ENCODE results near the gene GP5.

GP5 gene

GRCh38 chr3:194424373-194424772 is 25.3 kb upstream of the GP5 start:
- Histone ChIP-seq H3K9ac (ENCODE audit: low read depth, low read length) (no peak overlapping the region), H3K27ac (ENCODE audit: low read length) (no peak overlapping the region), H3K4me3 (ENCODE audit: low read length) (no peak overlapping the region), H3K36me3 (ENCODE audit: insufficient read depth, low read depth, low read length) (peaks cover 84% of the 10 kb centered on the region), H3K27me3 (ENCODE audit: insufficient read depth, low read length) (no peaks in the 10 kb centered on the region), H3K4me1 (ENCODE audit: insufficient read depth, low read length) (no peaks in the 10 kb centered on the region), H3K9me3 (ENCODE audit: insufficient read depth, low read depth, low read length) (no peaks in the 10 kb centered on the region)

- Histone ChIP-seq H3K9ac (ENCODE audit: low read depth, low read length) (no peak overlapping the region), H3K27me3 (ENCODE audit: insufficient read depth, low read length) (no peaks in the 10 kb centered on the region), H3K27ac (ENCODE audit: low read length) (no peak overlapping the region), H3K36me3 (ENCODE audit: insufficient read depth, low read depth, low read length) (peaks cover 85% of the 10 kb centered on the region), H3K9me3 (ENCODE audit: insufficient read depth, low read depth, low read length) (no peaks in the 10 kb centered on the region), H3K4me3 (ENCODE audit: low read length) (no peak overlapping the region), H3K4me1 (ENCODE audit: insufficient read depth, low read length) (no peaks in the 10 kb centered on the region)
Observed at GRCh38 chr3:194423317-194423716, 24.3 kb upstream of the GP5 start.

GRCh38 chr3:194422188-194422587 is 23.1 kb upstream of the GP5 start:
- Histone ChIP-seq H3K27me3 (ENCODE audit: insufficient read depth, low read length) (no peaks in the 10 kb centered on the region), H3K4me3 (ENCODE audit: low read length) (no peak overlapping the region), H3K27ac (ENCODE audit: low read length) (no peak overlapping the region), H3K4me1 (ENCODE audit: insufficient read depth, low read length) (no peaks in the 10 kb centered on the region), H3K9ac (ENCODE audit: low read depth, low read length) (no peak overlapping the region), H3K36me3 (ENCODE audit: insufficient read depth, low read depth, low read length) (peaks cover 81% of the 10 kb centered on the region), H3K9me3 (ENCODE audit: insufficient read depth, low read depth, low read length) (no peaks in the 10 kb centered on the region)

GRCh38 chr3:194418671-194419070 is 19.6 kb upstream of the GP5 start:
- no peaks in the 10 kb centered on the region for H3K9me3 ChIP-seq (ENCODE audit: insufficient read depth, low read depth, low read length)
- H3K4me1 ChIP-seq (ENCODE audit: insufficient read depth, low read length): no peaks in the 10 kb centered on the region
- H3K27me3 ChIP-seq (ENCODE audit: insufficient read depth, low read length): no peaks in the 10 kb centered on the region
- H3K4me3 ChIP-seq (ENCODE audit: low read length): no peak overlapping the region
- no peak overlapping the region for H3K27ac ChIP-seq (ENCODE audit: low read length)
- no peak overlapping the region for H3K9ac ChIP-seq (ENCODE audit: low read depth, low read length)
- H3K36me3 ChIP-seq (ENCODE audit: insufficient read depth, low read depth, low read length): peaks cover 53% of the 10 kb centered on the region

GRCh38 chr3:194407423-194407822 is 8.4 kb upstream of the GP5 start:
- Histone ChIP-seq H3K4me1 (ENCODE audit: insufficient read depth, low read length) (no peaks in the 10 kb centered on the region), H3K27ac (ENCODE audit: low read length) (no peak overlapping the region), H3K27me3 (ENCODE audit: insufficient read depth, low read length) (no peaks in the 10 kb centered on the region), H3K36me3 (ENCODE audit: insufficient read depth, low read depth, low read length) (peaks cover 52% of the 10 kb centered on the region), H3K4me3 (ENCODE audit: low read length) (no peak overlapping the region), H3K9ac (ENCODE audit: low read depth, low read length) (no peak overlapping the region), H3K9me3 (ENCODE audit: insufficient read depth, low read depth, low read length) (no peaks in the 10 kb centered on the region)

GRCh38 chr3:194405766-194406165 is 6.7 kb upstream of the GP5 start:
- no peak overlapping the region for H3K9ac ChIP-seq (ENCODE audit: low read depth, low read length)
- no peak overlapping the region for H3K27ac ChIP-seq (ENCODE audit: low read length)
- H3K9me3 ChIP-seq (ENCODE audit: insufficient read depth, low read depth, low read length): no peaks in the 10 kb centered on the region
- H3K36me3 ChIP-seq (ENCODE audit: insufficient read depth, low read depth, low read length): peaks cover 36% of the 10 kb centered on the region
- no peak overlapping the region for H3K4me3 ChIP-seq (ENCODE audit: low read length)
- H3K4me1 ChIP-seq (ENCODE audit: insufficient read depth, low read length): no peaks in the 10 kb centered on the region
- no peaks in the 10 kb centered on the region for H3K27me3 ChIP-seq (ENCODE audit: insufficient read depth, low read length)

GRCh38 chr3:194404365-194405140 is 5.5 kb upstream of the GP5 start:
- peaks cover 32% of the 10 kb centered on the region for H3K36me3 ChIP-seq (ENCODE audit: insufficient read depth, low read depth, low read length)
- no peaks in the 10 kb centered on the region for H3K4me1 ChIP-seq (ENCODE audit: insufficient read depth, low read length)
- no peak overlapping the region for H3K9ac ChIP-seq (ENCODE audit: low read depth, low read length)
- no peaks in the 10 kb centered on the region for H3K27me3 ChIP-seq (ENCODE audit: insufficient read depth, low read length)
- no peaks in the 10 kb centered on the region for H3K9me3 ChIP-seq (ENCODE audit: insufficient read depth, low read depth, low read length)
- no peak overlapping the region for H3K4me3 ChIP-seq (ENCODE audit: low read length)
- no peak overlapping the region for H3K27ac ChIP-seq (ENCODE audit: low read length)

GRCh38 chr3:194401868-194402329 is 2.8 kb upstream of the GP5 start:
- no peak overlapping the region for H3K4me3 ChIP-seq (ENCODE audit: low read length)
- H3K9ac ChIP-seq (ENCODE audit: low read depth, low read length): no peak overlapping the region
- H3K36me3 ChIP-seq (ENCODE audit: insufficient read depth, low read depth, low read length): peaks cover 20% of the 10 kb centered on the region
- no peaks in the 10 kb centered on the region for H3K27me3 ChIP-seq (ENCODE audit: insufficient read depth, low read length)
- no peak overlapping the region for H3K27ac ChIP-seq (ENCODE audit: low read length)
- no peaks in the 10 kb centered on the region for H3K4me1 ChIP-seq (ENCODE audit: insufficient read depth, low read length)
- H3K9me3 ChIP-seq (ENCODE audit: insufficient read depth, low read depth, low read length): no peaks in the 10 kb centered on the region

- Histone ChIP-seq H3K4me3 (ENCODE audit: low read length) (no peak overlapping the region), H3K9me3 (ENCODE audit: insufficient read depth, low read depth, low read length) (no peaks in the 10 kb centered on the region), H3K27ac (ENCODE audit: low read length) (no peak overlapping the region), H3K9ac (ENCODE audit: low read depth, low read length) (no peak overlapping the region), H3K4me1 (ENCODE audit: insufficient read depth, low read length) (no peaks in the 10 kb centered on the region), H3K36me3 (ENCODE audit: insufficient read depth, low read depth, low read length) (peaks cover 20% of the 10 kb centered on the region), H3K27me3 (ENCODE audit: insufficient read depth, low read length) (no peaks in the 10 kb centered on the region)
Observed at GRCh38 chr3:194401346-194401745, 2.3 kb upstream of the GP5 start.

- peaks cover 10% of the 10 kb centered on the region; the same call in 1 of the 2 replicates for H3K36me3 ChIP-seq (ENCODE audit: insufficient read depth, low read depth, low read length)
- no peaks in the 10 kb centered on the region for H3K9me3 ChIP-seq (ENCODE audit: insufficient read depth, low read depth, low read length)
- no peak overlapping the region for H3K4me3 ChIP-seq (ENCODE audit: low read length)
- no peaks in the 10 kb centered on the region for H3K27me3 ChIP-seq (ENCODE audit: insufficient read depth, low read length)
- no peak overlapping the region for H3K27ac ChIP-seq (ENCODE audit: low read length)
- peaks cover 3% of the 10 kb centered on the region for H3K4me1 ChIP-seq (ENCODE audit: insufficient read depth, low read length)
- no peak overlapping the region for H3K9ac ChIP-seq (ENCODE audit: low read depth, low read length)
Observed at GRCh38 chr3:194399874-194400411, 877 bp upstream of the GP5 start.

GRCh38 chr3:194397757-194398312 is 1.2 kb downstream of the GP5 start:
- no peaks in the 10 kb centered on the region for H3K9me3 ChIP-seq (ENCODE audit: insufficient read depth, low read depth, low read length)
- H3K27me3 ChIP-seq (ENCODE audit: insufficient read depth, low read length): no peaks in the 10 kb centered on the region
- no peak overlapping the region for H3K27ac ChIP-seq (ENCODE audit: low read length)
- H3K9ac ChIP-seq (ENCODE audit: low read depth, low read length): no peak overlapping the region
- no peak overlapping the region for H3K4me3 ChIP-seq (ENCODE audit: low read length)
- H3K36me3 ChIP-seq (ENCODE audit: insufficient read depth, low read depth, low read length): no peaks in the 10 kb centered on the region
- peaks cover 3% of the 10 kb centered on the region for H3K4me1 ChIP-seq (ENCODE audit: insufficient read depth, low read length)

All from iPS-20b (cell line).